HG02973 (cell line): ENCODE data around the gene PDZK1.
"Not testable (repeated sequence)": the region's sequence is repeated elsewhere in the genome, so short reads cannot be mapped to it uniquely, and the experiment has no call there.

Source experiments
- ATAC-seq: cut with Tn5 transposase; IDR thresholded peaks from one replicate; pipeline ENCODE4 v1.9.1; 2021; ENCODE audit warnings: moderate library complexity; ENCODE audit not compliant: unreplicated experiment

Gene PDZK1

GRCh38 chr1:145711213-145711651, 4.1 kb upstream of the PDZK1 start:
- no peak for ATAC-seq

DNA sequence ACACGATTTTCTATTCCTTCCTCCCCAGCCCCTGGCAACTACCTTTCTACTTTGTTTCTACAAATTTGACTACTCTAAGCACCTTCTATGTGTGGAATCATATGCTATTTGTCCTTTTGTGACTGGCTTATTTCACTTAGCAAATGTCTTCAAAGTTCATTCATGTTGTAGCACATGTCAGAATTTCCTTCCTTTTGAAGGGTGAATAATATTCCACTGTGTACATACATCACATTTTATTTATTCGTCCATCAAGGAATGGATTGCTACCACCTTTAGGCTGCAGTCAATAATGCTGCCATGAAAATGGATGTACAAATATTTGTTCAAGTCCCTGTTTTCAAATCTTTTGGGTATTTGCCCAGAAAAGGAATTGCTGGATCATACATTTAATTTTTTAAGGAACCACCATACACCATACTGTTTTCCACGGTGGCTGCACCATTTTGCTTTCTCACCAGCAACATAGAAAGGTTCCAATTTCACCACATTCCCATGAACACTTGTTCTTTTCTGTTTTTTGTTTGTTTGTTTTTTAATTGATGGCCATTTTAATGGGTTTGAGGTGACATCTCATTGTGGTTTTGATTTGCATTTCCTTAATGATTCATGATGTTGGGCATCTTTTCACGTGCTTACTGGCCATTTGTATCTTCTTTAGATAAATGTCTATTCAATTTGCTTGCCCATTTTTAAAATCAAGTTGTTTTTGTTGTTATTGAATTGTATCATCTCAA, 3.3 kb upstream of the PDZK1 start:
- no peak for ATAC-seq

- no peak for ATAC-seq
Observed at GRCh38 chr1:145708063-145708462, 895 bp upstream of the PDZK1 start.

- no peak for ATAC-seq
Observed at GRCh38 chr1:145706086-145706664, 993 bp downstream of the PDZK1 start.

DNA sequence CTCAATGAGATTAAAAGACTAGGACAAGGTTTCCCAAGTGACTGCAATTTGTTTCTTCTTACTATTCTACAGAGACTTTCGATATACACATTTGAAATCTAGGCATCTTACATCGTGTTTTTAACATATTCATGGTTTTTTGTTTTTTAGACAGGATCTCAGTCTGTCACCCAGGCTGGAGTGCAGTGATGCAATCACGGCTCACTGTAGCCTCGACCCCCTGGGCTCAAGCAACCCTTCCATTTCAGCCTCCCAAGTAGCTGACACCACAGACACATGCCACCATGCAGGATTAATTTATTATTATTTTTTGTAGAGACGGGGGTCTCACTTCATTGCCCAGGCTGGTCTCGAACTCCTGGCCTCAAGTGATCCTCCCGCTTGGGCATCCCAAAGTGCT, 1.5 kb downstream of the PDZK1 start:
- no peak for ATAC-seq

DNA sequence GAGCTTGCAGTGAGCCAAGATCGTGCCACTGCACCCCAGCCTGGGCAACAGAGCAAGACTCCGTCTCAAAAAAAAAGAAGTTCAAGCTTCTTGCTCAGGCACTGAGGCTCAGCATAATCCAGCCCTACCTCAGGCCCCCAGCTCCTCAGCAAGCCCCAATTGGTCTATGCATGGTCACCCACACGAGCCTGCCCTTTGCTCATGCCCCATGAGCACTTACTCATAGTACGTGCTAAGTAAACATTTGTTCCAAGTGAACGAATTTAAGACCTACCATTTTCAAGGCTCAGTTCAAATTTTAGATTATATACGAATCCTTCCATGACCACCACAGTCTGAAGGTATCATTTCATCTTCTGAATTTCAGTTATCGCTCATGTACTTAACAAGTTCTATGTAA, 4.3 kb downstream of the PDZK1 start:
- ATAC-seq = no peak

DNA sequence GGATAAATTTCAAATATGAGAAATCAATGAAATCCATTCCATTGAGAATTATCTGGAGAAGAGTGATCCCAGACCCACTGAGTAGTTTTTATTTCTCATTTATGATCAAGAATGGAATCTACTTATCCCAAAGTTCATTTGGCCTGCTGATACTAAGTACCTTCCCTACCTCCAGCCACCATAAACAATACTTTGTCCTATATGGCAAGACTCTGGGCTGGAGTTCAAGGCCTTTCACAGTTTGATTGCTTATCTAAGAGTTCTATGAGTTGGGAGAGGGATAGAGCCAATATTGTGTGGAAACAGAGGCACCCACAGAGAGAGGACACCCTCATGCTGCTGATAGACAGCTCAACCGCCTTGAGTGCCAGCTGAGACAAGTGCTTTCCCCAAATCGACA, 5.1 kb downstream of the PDZK1 start:
- ATAC-seq = no peak

- ATAC-seq = no peak
Observed at GRCh38 chr1:145701306-145701862, 5.8 kb downstream of the PDZK1 start.

GRCh38 chr1:145696630-145696960, 10.6 kb downstream of the PDZK1 start:
- ATAC-seq = no peak

DNA sequence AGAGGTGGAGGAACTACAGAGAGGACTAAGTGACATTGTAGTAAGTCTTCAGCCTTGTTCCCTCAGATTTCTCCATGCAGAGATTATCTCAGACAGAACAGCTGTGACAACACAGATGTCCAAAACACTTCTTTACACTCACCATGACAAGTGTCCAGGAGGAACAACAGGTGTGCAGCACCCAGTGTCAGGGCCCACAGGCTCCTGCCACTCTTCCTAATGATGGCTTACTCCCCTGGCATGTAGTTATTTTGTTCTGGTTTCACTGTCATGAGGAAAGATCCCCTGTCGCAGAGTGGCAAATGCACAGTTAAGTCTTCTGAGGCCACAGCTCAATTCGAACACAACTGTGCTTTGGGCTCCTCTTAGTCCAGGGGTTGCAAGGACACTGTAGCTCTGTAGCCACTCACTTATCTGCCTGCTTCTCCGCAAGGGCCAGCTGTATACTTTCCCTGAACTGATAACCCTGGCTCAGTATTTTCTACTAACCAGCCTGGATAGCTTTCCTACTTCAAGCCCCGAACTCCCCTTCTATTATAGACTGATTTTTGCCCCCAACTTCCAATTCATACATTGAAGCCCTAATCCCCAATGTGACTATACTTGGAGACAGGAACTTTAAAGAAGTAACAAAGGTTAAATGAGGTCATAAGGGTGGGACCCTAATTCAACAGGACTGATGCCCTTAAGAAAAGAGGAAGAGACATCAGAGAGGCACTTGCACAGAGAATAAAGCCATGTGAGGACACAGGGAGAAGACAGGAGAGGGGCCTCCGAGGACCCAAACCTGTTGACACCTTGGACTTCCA, 11.1 kb downstream of the PDZK1 start:
- ATAC-seq = no peak

GRCh38 chr1:145692785-145693443, 14.3 kb downstream of the PDZK1 start:
- ATAC-seq = no peak

GRCh38 chr1:145690587-145691558, 16.3 kb downstream of the PDZK1 start:
- ATAC-seq = peak; percentile 83

GRCh38 chr1:145689922-145690321, 17.2 kb downstream of the PDZK1 start:
- no peak for ATAC-seq

GRCh38 chr1:145688924-145689323, 18.2 kb downstream of the PDZK1 start:
- ATAC-seq = no peak

DNA sequence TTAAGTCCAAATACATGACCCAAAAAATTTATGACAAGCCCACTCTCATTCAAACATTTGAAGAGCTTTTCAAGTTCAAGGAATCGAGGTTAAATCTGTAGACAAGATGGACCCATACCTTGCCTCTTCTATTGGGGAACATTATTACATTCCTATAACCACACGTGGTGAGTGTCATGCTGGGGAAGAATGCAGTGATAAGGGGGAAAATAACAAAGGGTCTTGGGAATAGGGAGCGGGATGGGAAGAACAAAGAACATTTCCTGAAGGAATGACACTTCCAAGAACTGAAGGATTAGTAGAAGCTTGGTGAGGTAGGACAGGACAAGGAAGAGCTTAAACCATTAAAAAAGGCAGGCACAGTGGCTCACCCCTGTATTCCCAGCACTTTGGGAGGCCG, 18.8 kb downstream of the PDZK1 start:
- no peak for ATAC-seq

DNA sequence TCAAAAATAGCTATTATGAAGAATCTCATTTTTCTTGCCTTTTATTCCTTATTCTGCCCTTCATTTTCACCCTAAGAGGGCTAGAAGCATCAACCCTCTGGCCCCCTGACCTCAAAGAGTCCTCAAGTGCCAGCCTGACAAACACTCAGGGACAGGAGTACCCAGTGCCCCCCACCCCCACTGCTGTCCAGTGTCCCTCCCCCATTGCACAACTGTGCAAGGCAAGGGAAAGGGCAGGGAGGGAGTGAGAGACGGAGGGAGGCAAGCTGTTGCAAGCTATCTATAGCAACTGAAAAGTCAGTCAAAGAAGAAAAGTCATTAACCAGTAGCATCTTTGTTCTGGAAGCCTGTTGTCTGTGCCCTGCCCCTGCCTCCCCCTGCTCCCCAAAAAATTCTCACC, 21.1 kb downstream of the PDZK1 start:
- not testable (repeated sequence) for ATAC-seq

DNA sequence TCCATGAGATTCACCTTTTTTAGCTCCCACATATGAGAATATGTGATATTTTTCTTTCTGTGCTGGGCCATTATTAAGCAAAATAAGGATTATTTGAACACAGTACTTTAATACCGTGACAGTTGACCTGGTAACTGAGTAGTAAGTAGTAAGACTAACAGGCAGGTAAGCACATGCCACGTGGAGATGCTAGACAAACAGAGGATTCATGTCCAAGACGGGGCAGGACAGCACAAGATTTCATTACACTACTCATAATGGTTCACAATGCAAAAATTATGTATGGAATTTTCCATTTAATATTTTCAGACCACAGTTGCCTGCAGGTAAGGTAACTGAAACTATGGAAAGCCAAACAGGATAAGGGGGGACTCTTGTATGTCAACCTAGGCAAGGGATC, 22.3 kb downstream of the PDZK1 start:
- ATAC-seq = not testable (repeated sequence)

DNA sequence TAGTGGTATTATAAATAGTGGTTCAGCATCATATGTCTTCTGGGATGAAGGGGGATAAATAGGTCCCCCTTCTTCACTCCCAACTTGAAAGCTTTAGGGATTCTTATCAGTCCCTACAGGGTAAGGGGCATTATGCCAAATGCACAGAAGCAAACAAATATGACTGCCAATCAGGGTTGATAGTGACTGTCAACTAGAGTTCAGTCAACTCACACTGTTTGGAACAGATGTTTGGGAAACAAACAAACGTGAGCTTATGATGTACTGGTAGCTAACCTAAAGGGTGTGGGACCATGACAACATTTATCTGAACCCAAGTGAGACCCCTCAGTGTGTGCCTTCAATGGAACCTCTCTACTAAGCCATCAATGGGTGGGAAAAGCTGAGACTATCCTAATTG, 34.0 kb downstream of the PDZK1 start:
- ATAC-seq = not testable (repeated sequence)

DNA sequence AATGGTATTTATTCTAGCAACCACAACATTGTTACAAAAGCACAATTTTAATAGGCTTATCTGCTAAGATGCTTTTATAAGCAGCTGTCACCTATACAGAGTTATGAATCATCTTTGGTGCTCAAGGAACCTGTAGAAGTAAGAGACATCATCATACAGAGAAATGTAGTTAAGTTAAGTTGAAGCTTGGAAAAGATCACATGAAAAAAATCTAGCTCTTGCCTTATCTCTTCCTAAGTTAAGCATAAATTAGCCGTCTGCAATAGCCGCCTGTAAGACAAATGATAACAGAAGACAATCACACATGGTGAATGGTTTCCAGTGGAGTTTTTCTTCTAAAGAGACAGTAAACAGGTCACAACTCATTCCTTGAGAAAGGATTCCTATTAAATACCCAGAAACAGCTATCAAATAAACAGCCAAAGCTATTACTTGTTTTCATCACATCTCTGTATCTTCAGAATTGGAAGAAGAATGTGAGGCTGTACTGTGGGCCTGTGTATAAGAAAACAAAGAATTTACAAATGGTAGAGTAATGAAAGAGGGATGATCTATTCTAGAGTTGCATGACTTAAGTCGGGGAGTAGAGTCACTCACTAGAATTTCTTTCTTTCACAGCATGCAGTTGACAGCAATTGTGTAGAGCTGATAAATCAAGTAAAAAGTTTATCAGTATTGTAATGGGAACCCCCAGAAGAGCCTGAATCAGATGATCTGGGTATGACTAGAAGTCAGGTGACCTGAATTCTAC, 36.0 kb downstream of the PDZK1 start:
- ATAC-seq = not testable (repeated sequence)
